HUDEP-2 (cell line): ENCODE measurements around the gene KRTAP10-2.

Experiments
- DNase-seq, 76 experiments: peaks; one replicate each; lab custom pipeline; 2025; ENCODE audit not compliant: unreplicated experiment in 76 of 76; lab: John Stamatoyannopoulos, UW

The KRTAP10-2 gene

GRCh38 chr21:44544566-44544965, 6.7 kb downstream of the KRTAP10-2 start:
- DNase-seq = no peak

GRCh38 chr21:44542716-44543115, 8.6 kb downstream of the KRTAP10-2 start:
- DNase-seq = no peak

GRCh38 chr21:44540741-44541288, 10.5 kb downstream of the KRTAP10-2 start:
- DNase-seq = no peak

GRCh38 chr21:44539991-44540666, 11.2 kb downstream of the KRTAP10-2 start, which contains the start of gene KRTAP10-1:
Gene KRTAP10-1 (minus strand): TSS chr21:44540195. CDS start chr21:44540150, 45 bp downstream.
- no peak for DNase-seq

GRCh38 chr21:44539046-44539445, 12.3 kb downstream of the KRTAP10-2 start:
- DNase-seq = no peak

- DNase-seq = no peak
Measured at GRCh38 chr21:44537930-44538911, 13.1 kb downstream of the KRTAP10-2 start.

GRCh38 chr21:44535963-44536362, 15.3 kb downstream of the KRTAP10-2 start:
- no peak for DNase-seq

- DNase-seq = no peak
Measured at GRCh38 chr21:44534688-44535087, 16.6 kb downstream of the KRTAP10-2 start.

GRCh38 chr21:44533891-44534627, 17.2 kb downstream of the KRTAP10-2 start:
- DNase-seq = peak in 26 of 76 experiments; percentile 7 to 51 (median 30)

GRCh38 chr21:44533121-44533890, 18.0 kb downstream of the KRTAP10-2 start:
- no peak for DNase-seq

- no peak for DNase-seq
Measured at GRCh38 chr21:44532712-44533111, 18.6 kb downstream of the KRTAP10-2 start.

GRCh38 chr21:44531606-44532564, 19.4 kb downstream of the KRTAP10-2 start:
- DNase-seq = no peak

- no peak for DNase-seq
Measured at GRCh38 chr21:44530903-44531605, 20.3 kb downstream of the KRTAP10-2 start.

- DNase-seq = no peak
Measured at GRCh38 chr21:44530221-44530902, 20.9 kb downstream of the KRTAP10-2 start.

- DNase-seq = no peak
Measured at GRCh38 chr21:44529503-44530125, 21.7 kb downstream of the KRTAP10-2 start.

GRCh38 chr21:44529011-44529421, 22.3 kb downstream of the KRTAP10-2 start:
- no peak for DNase-seq

GRCh38 chr21:44528634-44528995, 22.7 kb downstream of the KRTAP10-2 start:
- DNase-seq = no peak
